22Rv1 (cell line): ENCODE measurements around the gene R3HDML.

Experiments used
- H3K27ac ChIP-seq: fragments of 450-650 bp; 2 replicates; pipeline ENCODE4 v1.5.1; 2017
- CTCF ChIP-seq: fragments of 450-650 bp; IDR thresholded peaks from 2 replicates; pipeline ENCODE4 v1.5.1; 2017; ENCODE audit warnings: mild to moderate bottlenecking
- ZFX ChIP-seq: fragments of 450-650 bp; IDR thresholded peaks from 2 replicates; pipeline ENCODE4 v1.6.1; 2017; ENCODE audit warnings: antibody characterized with exemption, borderline replicate concordance

Gene R3HDML

GRCh38 chr20:44388466-44389023, 51.7 kb downstream of the R3HDML start:
- TF ChIP-seq CTCF: peak; percentile 94
- TF ChIP-seq ZFX: no peak
- H3K27ac ChIP-seq: no peak overlapping the region

- no peak overlapping the region for H3K27ac ChIP-seq
- TF ChIP-seq ZFX (no peak), CTCF (no peak)
Observed at GRCh38 chr20:44389871-44390270, 53.0 kb downstream of the R3HDML start.

GRCh38 chr20:44390280-44390679, 53.4 kb downstream of the R3HDML start:
- no peak for TF ChIP-seq CTCF
- TF ChIP-seq ZFX: no peak
- H3K27ac ChIP-seq: no peak overlapping the region

- no peak overlapping the region for H3K27ac ChIP-seq
- TF ChIP-seq CTCF (no peak), ZFX (no peak)
Observed at GRCh38 chr20:44392088-44392775, 55.4 kb downstream of the R3HDML start.

- TF ChIP-seq ZFX (no peak), CTCF (no peak)
- H3K27ac ChIP-seq: no peak overlapping the region
Observed at GRCh38 chr20:44392776-44393607, 56.1 kb downstream of the R3HDML start.

- TF ChIP-seq CTCF (no peak), ZFX (no peak)
- H3K27ac ChIP-seq: no peak overlapping the region
Observed at GRCh38 chr20:44393608-44394451, 57.0 kb downstream of the R3HDML start.
